ENCODE measurements around the gene PLPP3.

PLPP3 gene

GRCh38 chr1:56575865-56576264 is 3.5 kb downstream of the PLPP3 start:
- peaks cover 3% of the 10 kb centered on the region; the same call in 1 of the 2 replicates for H3K36me3 ChIP-seq (ENCODE audit: control insufficient read depth, insufficient read depth, low read length)
- no peak overlapping the region for H3K9ac ChIP-seq (ENCODE audit: low read depth, low read length)
- peaks cover 62% of the 10 kb centered on the region for H3K4me1 ChIP-seq (ENCODE audit: control insufficient read depth, insufficient read depth, low read length)
- H3K9me3 ChIP-seq (ENCODE audit: control insufficient read depth, insufficient read depth, low read length) = no peaks in the 10 kb centered on the region
- H3K27ac ChIP-seq (ENCODE audit: low read depth, low read length) = no peak overlapping the region
- H3K27me3 ChIP-seq (ENCODE audit: control insufficient read depth, insufficient read depth, low read length) = no peaks in the 10 kb centered on the region
- H3K4me3 ChIP-seq (ENCODE audit: low read depth, low read length) = peak overlapping the region; percentile 88

- Histone ChIP-seq H3K4me1 (ENCODE audit: control insufficient read depth, insufficient read depth, low read length) (peaks cover 63% of the 10 kb centered on the region), H3K27ac (ENCODE audit: low read depth, low read length) (no peak overlapping the region), H3K9me3 (ENCODE audit: control insufficient read depth, insufficient read depth, low read length) (no peaks in the 10 kb centered on the region), H3K9ac (ENCODE audit: low read depth, low read length) (no peak overlapping the region), H3K4me3 (ENCODE audit: low read depth, low read length) (peak overlapping the region; percentile 88; the same call in 1 of the 2 replicates), H3K27me3 (ENCODE audit: control insufficient read depth, insufficient read depth, low read length) (no peaks in the 10 kb centered on the region), H3K36me3 (ENCODE audit: control insufficient read depth, insufficient read depth, low read length) (peaks cover 3% of the 10 kb centered on the region; the same call in 1 of the 2 replicates)
Observed at GRCh38 chr1:56574794-56575193, 4.6 kb downstream of the PLPP3 start.

- no peak overlapping the region for H3K27ac ChIP-seq (ENCODE audit: low read depth, low read length)
- H3K27me3 ChIP-seq (ENCODE audit: control insufficient read depth, insufficient read depth, low read length) = no peaks in the 10 kb centered on the region
- peaks cover 67% of the 10 kb centered on the region for H3K4me1 ChIP-seq (ENCODE audit: control insufficient read depth, insufficient read depth, low read length)
- H3K36me3 ChIP-seq (ENCODE audit: control insufficient read depth, insufficient read depth, low read length) = peaks cover 3% of the 10 kb centered on the region; the same call in 1 of the 2 replicates
- no peak overlapping the region for H3K4me3 ChIP-seq (ENCODE audit: low read depth, low read length)
- H3K9ac ChIP-seq (ENCODE audit: low read depth, low read length) = no peak overlapping the region
- H3K9me3 ChIP-seq (ENCODE audit: control insufficient read depth, insufficient read depth, low read length) = no peaks in the 10 kb centered on the region
Observed at GRCh38 chr1:56573311-56573710, 6.1 kb downstream of the PLPP3 start.

- Histone ChIP-seq H3K9ac (ENCODE audit: low read depth, low read length) (no peak overlapping the region), H3K4me3 (ENCODE audit: low read depth, low read length) (no peak overlapping the region), H3K36me3 (ENCODE audit: control insufficient read depth, insufficient read depth, low read length) (peaks cover 3% of the 10 kb centered on the region; the same call in 1 of the 2 replicates), H3K27ac (ENCODE audit: low read depth, low read length) (no peak overlapping the region), H3K27me3 (ENCODE audit: control insufficient read depth, insufficient read depth, low read length) (no peaks in the 10 kb centered on the region), H3K4me1 (ENCODE audit: control insufficient read depth, insufficient read depth, low read length) (peaks cover 67% of the 10 kb centered on the region), H3K9me3 (ENCODE audit: control insufficient read depth, insufficient read depth, low read length) (no peaks in the 10 kb centered on the region)
Observed at GRCh38 chr1:56572334-56573050, 6.9 kb downstream of the PLPP3 start.

- Histone ChIP-seq H3K27me3 (ENCODE audit: control insufficient read depth, insufficient read depth, low read length) (no peaks in the 10 kb centered on the region), H3K4me3 (ENCODE audit: low read depth, low read length) (no peak overlapping the region), H3K4me1 (ENCODE audit: control insufficient read depth, insufficient read depth, low read length) (peaks cover 70% of the 10 kb centered on the region), H3K9me3 (ENCODE audit: control insufficient read depth, insufficient read depth, low read length) (no peaks in the 10 kb centered on the region), H3K27ac (ENCODE audit: low read depth, low read length) (no peak overlapping the region), H3K36me3 (ENCODE audit: control insufficient read depth, insufficient read depth, low read length) (peaks cover 3% of the 10 kb centered on the region; the same call in 1 of the 2 replicates), H3K9ac (ENCODE audit: low read depth, low read length) (no peak overlapping the region)
Observed at GRCh38 chr1:56571448-56571847, 7.9 kb downstream of the PLPP3 start.

- Histone ChIP-seq H3K4me1 (ENCODE audit: control insufficient read depth, insufficient read depth, low read length) (peaks cover 70% of the 10 kb centered on the region), H3K9me3 (ENCODE audit: control insufficient read depth, insufficient read depth, low read length) (no peaks in the 10 kb centered on the region), H3K27ac (ENCODE audit: low read depth, low read length) (no peak overlapping the region), H3K4me3 (ENCODE audit: low read depth, low read length) (0 out of 2 replicates have a peak overlapping the region, but pooled peaks have one; percentile 16), H3K9ac (ENCODE audit: low read depth, low read length) (no peak overlapping the region), H3K27me3 (ENCODE audit: control insufficient read depth, insufficient read depth, low read length) (no peaks in the 10 kb centered on the region), H3K36me3 (ENCODE audit: control insufficient read depth, insufficient read depth, low read length) (peaks cover 5% of the 10 kb centered on the region; the same call in 1 of the 2 replicates)
Observed at GRCh38 chr1:56570924-56571372, 8.4 kb downstream of the PLPP3 start.

- no peak overlapping the region for H3K27ac ChIP-seq (ENCODE audit: low read depth, low read length)
- H3K4me3 ChIP-seq (ENCODE audit: low read depth, low read length) = no peak overlapping the region
- no peak overlapping the region for H3K9ac ChIP-seq (ENCODE audit: low read depth, low read length)
- no peaks in the 10 kb centered on the region for H3K27me3 ChIP-seq (ENCODE audit: control insufficient read depth, insufficient read depth, low read length)
- no peaks in the 10 kb centered on the region for H3K9me3 ChIP-seq (ENCODE audit: control insufficient read depth, insufficient read depth, low read length)
- peaks cover 6% of the 10 kb centered on the region; the same call in 1 of the 2 replicates for H3K36me3 ChIP-seq (ENCODE audit: control insufficient read depth, insufficient read depth, low read length)
- H3K4me1 ChIP-seq (ENCODE audit: control insufficient read depth, insufficient read depth, low read length) = peaks cover 70% of the 10 kb centered on the region
Observed at GRCh38 chr1:56569661-56570060, 9.7 kb downstream of the PLPP3 start.

GRCh38 chr1:56566994-56567393 is 12.4 kb downstream of the PLPP3 start:
- no peak overlapping the region for H3K4me3 ChIP-seq (ENCODE audit: low read depth, low read length)
- no peaks in the 10 kb centered on the region for H3K27me3 ChIP-seq (ENCODE audit: control insufficient read depth, insufficient read depth, low read length)
- no peaks in the 10 kb centered on the region for H3K9me3 ChIP-seq (ENCODE audit: control insufficient read depth, insufficient read depth, low read length)
- H3K27ac ChIP-seq (ENCODE audit: low read depth, low read length) = peak overlapping the region; percentile 72
- H3K36me3 ChIP-seq (ENCODE audit: control insufficient read depth, insufficient read depth, low read length) = 0 out of 2 replicates have a peak, but pooled peaks cover 3% of the 10 kb centered on the region
- peaks cover 78% of the 10 kb centered on the region for H3K4me1 ChIP-seq (ENCODE audit: control insufficient read depth, insufficient read depth, low read length)
- no peak overlapping the region for H3K9ac ChIP-seq (ENCODE audit: low read depth, low read length)

- no peaks in the 10 kb centered on the region for H3K9me3 ChIP-seq (ENCODE audit: control insufficient read depth, insufficient read depth, low read length)
- 0 out of 2 replicates have a peak, but pooled peaks cover 3% of the 10 kb centered on the region for H3K36me3 ChIP-seq (ENCODE audit: control insufficient read depth, insufficient read depth, low read length)
- no peak overlapping the region for H3K4me3 ChIP-seq (ENCODE audit: low read depth, low read length)
- peak overlapping the region; percentile 72 for H3K27ac ChIP-seq (ENCODE audit: low read depth, low read length)
- no peaks in the 10 kb centered on the region for H3K27me3 ChIP-seq (ENCODE audit: control insufficient read depth, insufficient read depth, low read length)
- peak overlapping the region; percentile 22 for H3K9ac ChIP-seq (ENCODE audit: low read depth, low read length)
- H3K4me1 ChIP-seq (ENCODE audit: control insufficient read depth, insufficient read depth, low read length) = peaks cover 74% of the 10 kb centered on the region
Observed at GRCh38 chr1:56566061-56566744, 13.2 kb downstream of the PLPP3 start.

GRCh38 chr1:56564615-56565014 is 14.7 kb downstream of the PLPP3 start:
- no peaks in the 10 kb centered on the region for H3K9me3 ChIP-seq (ENCODE audit: control insufficient read depth, insufficient read depth, low read length)
- H3K4me1 ChIP-seq (ENCODE audit: control insufficient read depth, insufficient read depth, low read length) = peaks cover 70% of the 10 kb centered on the region
- H3K4me3 ChIP-seq (ENCODE audit: low read depth, low read length) = peak overlapping the region; percentile 43
- 0 out of 2 replicates have a peak, but pooled peaks cover 3% of the 10 kb centered on the region for H3K36me3 ChIP-seq (ENCODE audit: control insufficient read depth, insufficient read depth, low read length)
- no peaks in the 10 kb centered on the region for H3K27me3 ChIP-seq (ENCODE audit: control insufficient read depth, insufficient read depth, low read length)
- H3K27ac ChIP-seq (ENCODE audit: low read depth, low read length) = peak overlapping the region; percentile 80
- no peak overlapping the region; the same call in 1 of the 2 replicates for H3K9ac ChIP-seq (ENCODE audit: low read depth, low read length)

GRCh38 chr1:56563568-56563967 is 15.8 kb downstream of the PLPP3 start:
- Histone ChIP-seq H3K9me3 (ENCODE audit: control insufficient read depth, insufficient read depth, low read length) (no peaks in the 10 kb centered on the region), H3K27ac (ENCODE audit: low read depth, low read length) (peak overlapping the region; percentile 63), H3K36me3 (ENCODE audit: control insufficient read depth, insufficient read depth, low read length) (peaks cover 6% of the 10 kb centered on the region; the same call in 1 of the 2 replicates), H3K27me3 (ENCODE audit: control insufficient read depth, insufficient read depth, low read length) (no peaks in the 10 kb centered on the region), H3K4me3 (ENCODE audit: low read depth, low read length) (no peak overlapping the region), H3K4me1 (ENCODE audit: control insufficient read depth, insufficient read depth, low read length) (peaks cover 73% of the 10 kb centered on the region), H3K9ac (ENCODE audit: low read depth, low read length) (no peak overlapping the region; the same call in 1 of the 2 replicates)
